ENCODE data around the gene GRM8. TPM values are rescaled to one million over a fixed set of nuclear protein-coding genes. Genes with fewer than 3 reads are reported as not detected.

GRM8 gene
- total and polyA plus RNA-seq, 10 of the 15 experiments (the other 5 are each of a cell fraction or from before 2014, with no cell fraction given) = 0.33 to 7.1 (median 0.45) TPM; not detected in 2

- TF ChIP-seq MEF2A (IDR thresholded peaks at IDR 0.05; ENCODE audit: insufficient read depth, low read depth, low read length) = no peak
- peak; percentile 29; the same call in 1 of the 2 replicates for TF ChIP-seq IKZF1 (conservative IDR thresholded peaks at IDR 0.05)
- TF ChIP-seq RCOR1 (conservative IDR thresholded peaks at IDR 0.05; ENCODE audit: low read depth, low read length) = no peak
Observed at GRCh38 chr7:127251465-127252376, 1.0 kb downstream of the GRM8 start (continued).

DNA sequence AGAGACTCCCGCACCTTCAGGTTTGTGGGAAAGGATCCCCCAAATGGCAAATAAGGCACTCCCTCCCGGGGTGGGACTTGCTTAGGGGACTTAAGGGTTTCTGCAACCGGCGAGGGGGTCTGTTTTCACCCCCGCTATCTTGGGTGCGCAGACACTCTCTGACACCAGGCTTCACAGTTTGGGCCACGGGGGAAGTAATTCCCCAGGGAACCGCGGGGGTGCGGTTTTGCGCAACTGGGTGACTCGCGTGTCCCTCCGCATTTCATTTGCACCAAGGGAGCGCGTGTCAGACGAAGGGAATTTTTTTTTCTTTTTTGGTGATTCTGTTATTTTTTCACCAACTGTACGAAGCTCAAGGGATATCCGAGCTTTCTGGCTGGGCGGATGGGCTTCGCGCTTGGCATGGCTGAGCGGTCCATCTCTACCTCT lies 1.7 kb downstream of the GRM8 start:
- Histone ChIP-seq H3K27me3 (replicated peaks in 1 of 2; ENCODE audit: control insufficient read depth in 2 of 2, insufficient read depth in 2 of 2, low read length in 1 of 2) (peaks cover 5 to 31% of the 10 kb centered on the region in 2 experiments), H3K4me2 (ENCODE audit: control insufficient read depth, insufficient read depth) (no peak overlapping the region), H3K4me3 (peak overlapping the region; percentile 76; the same call in 1 of the 2 replicates), H3K4me1 (ENCODE audit: control insufficient read depth, insufficient read depth, low read length) (peaks cover 10% of the 10 kb centered on the region), H3K27ac (ENCODE audit: control insufficient read depth, insufficient read depth) (no peak overlapping the region), H3K79me2 (ENCODE audit: control insufficient read depth, insufficient read depth, low read length) (no peaks in the 10 kb centered on the region), H2AFZ (ENCODE audit: control insufficient read depth, low read depth, low read length) (no peak overlapping the region), H3K9me3 (replicated peaks; ENCODE audit: control insufficient read depth, insufficient read depth, low read length) (no peaks in the 10 kb centered on the region), H4K20me1 (ENCODE audit: control insufficient read depth, insufficient read depth) (no peaks in the 10 kb centered on the region), H3K36me3 (ENCODE audit: control insufficient read depth in 2 of 2, insufficient read depth in 2 of 2, low read length in 1 of 2) (no peaks in the 10 kb centered on the region), H3K9ac (ENCODE audit: control insufficient read depth, insufficient read depth, low read length) (no peak overlapping the region)
- WGBS (ENCODE audit: insufficient coverage, insufficient replicate concordance, low lambda C conversion rate, missing lambda C conversion rate) = 6% methylated on average over 23 of the region's 23 CpGs
- FAIRE-seq (no peak), DNase-seq (ENCODE audit: low read depth, low spot score) (no peak), ATAC-seq (no peak)
- POLR2A ChIA-PET = no interaction called here
- in situ Hi-C loops (cut with MboI) = no loop called here
- SMC1A ChIA-PET (ENCODE audit: uncharacterized antibody, unreplicated experiment) = interaction anchor here (1.0 kb wide), 1 partner anchor 58 kb away, joined by 3 read pairs; no protein-coding TSS in a partner anchor
- RAD21 ChIA-PET (ENCODE audit: unreplicated experiment) = no interaction called here
- BruUV-seq (replicated peaks) = no TSS peak
- TF ChIP-seq MEF2A (IDR thresholded peaks at IDR 0.05; ENCODE audit: insufficient read depth, low read depth, low read length) = no peak
- TF ChIP-seq STAT3 (IDR thresholded peaks at IDR 0.05; ENCODE audit: low read depth, low read length) = no peak
- TF ChIP-seq NR2C1 (IDR thresholded peaks at IDR 0.05) = no peak
- no peak for TF ChIP-seq HSF1 (IDR thresholded peaks at IDR 0.05; ENCODE audit: low read depth, low read length)
- no peak for TF ChIP-seq HDAC6 (IDR thresholded peaks at IDR 0.05; ENCODE audit: unreplicated experiment)
- no peak for TF ChIP-seq SP1 (IDR thresholded peaks at IDR 0.05; ENCODE audit: low read depth, low read length)
- no peak for TF ChIP-seq HCFC1 (IDR thresholded peaks at IDR 0.05; ENCODE audit: low read length)
- TF ChIP-seq, protein P1, sequence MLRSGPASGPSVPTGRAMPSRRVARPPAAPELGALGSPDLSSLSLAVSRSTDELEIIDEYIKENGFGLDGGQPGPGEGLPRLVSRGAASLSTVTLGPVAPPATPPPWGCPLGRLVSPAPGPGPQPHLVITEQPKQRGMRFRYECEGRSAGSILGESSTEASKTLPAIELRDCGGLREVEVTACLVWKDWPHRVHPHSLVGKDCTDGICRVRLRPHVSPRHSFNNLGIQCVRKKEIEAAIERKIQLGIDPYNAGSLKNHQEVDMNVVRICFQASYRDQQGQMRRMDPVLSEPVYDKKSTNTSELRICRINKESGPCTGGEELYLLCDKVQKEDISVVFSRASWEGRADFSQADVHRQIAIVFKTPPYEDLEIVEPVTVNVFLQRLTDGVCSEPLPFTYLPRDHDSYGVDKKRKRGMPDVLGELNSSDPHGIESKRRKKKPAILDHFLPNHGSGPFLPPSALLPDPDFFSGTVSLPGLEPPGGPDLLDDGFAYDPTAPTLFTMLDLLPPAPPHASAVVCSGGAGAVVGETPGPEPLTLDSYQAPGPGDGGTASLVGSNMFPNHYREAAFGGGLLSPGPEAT (IDR thresholded peaks at IDR 0.05; ENCODE audit: low read depth) = no peak
- TF ChIP-seq KDM1A (IDR thresholded peaks at IDR 0.05; ENCODE audit: borderline replicate concordance) = no peak
- no peak for TF ChIP-seq ZNF207 (IDR thresholded peaks at IDR 0.05; ENCODE audit: borderline replicate concordance)
- TF ChIP-seq, protein P2, sequence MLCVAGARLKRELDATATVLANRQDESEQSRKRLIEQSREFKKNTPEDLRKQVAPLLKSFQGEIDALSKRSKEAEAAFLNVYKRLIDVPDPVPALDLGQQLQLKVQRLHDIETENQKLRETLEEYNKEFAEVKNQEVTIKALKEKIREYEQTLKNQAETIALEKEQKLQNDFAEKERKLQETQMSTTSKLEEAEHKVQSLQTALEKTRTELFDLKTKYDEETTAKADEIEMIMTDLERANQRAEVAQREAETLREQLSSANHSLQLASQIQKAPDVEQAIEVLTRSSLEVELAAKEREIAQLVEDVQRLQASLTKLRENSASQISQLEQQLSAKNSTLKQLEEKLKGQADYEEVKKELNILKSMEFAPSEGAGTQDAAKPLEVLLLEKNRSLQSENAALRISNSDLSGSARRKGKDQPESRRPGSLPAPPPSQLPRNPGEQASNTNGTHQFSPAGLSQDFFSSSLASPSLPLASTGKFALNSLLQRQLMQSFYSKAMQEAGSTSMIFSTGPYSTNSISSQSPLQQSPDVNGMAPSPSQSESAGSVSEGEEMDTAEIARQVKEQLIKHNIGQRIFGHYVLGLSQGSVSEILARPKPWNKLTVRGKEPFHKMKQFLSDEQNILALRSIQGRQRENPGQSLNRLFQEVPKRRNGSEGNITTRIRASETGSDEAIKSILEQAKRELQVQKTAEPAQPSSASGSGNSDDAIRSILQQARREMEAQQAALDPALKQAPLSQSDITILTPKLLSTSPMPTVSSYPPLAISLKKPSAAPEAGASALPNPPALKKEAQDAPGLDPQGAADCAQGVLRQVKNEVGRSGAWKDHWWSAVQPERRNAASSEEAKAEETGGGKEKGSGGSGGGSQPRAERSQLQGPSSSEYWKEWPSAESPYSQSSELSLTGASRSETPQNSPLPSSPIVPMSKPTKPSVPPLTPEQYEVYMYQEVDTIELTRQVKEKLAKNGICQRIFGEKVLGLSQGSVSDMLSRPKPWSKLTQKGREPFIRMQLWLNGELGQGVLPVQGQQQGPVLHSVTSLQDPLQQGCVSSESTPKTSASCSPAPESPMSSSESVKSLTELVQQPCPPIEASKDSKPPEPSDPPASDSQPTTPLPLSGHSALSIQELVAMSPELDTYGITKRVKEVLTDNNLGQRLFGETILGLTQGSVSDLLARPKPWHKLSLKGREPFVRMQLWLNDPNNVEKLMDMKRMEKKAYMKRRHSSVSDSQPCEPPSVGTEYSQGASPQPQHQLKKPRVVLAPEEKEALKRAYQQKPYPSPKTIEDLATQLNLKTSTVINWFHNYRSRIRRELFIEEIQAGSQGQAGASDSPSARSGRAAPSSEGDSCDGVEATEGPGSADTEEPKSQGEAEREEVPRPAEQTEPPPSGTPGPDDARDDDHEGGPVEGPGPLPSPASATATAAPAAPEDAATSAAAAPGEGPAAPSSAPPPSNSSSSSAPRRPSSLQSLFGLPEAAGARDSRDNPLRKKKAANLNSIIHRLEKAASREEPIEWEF (IDR thresholded peaks at IDR 0.05; ENCODE audit: insufficient replicate concordance, low read depth, low read length) = no peak
- intact Hi-C loops (cut with micrococcal nuclease; ENCODE audit: unreplicated experiment) = no loop called here
- CTCF ChIA-PET = interaction anchor here (1.6 kb wide), 2 partner anchors 11 to 448 kb away, joined by 3 to 5 read pairs; no protein-coding TSS in a partner anchor

Data from GM12878 (cell line).